ENCODE data around the gene PRKN. TPM values are rescaled to one million over a fixed set of nuclear protein-coding genes. Genes with fewer than 3 reads are reported as not detected.

The PRKN gene
- total and polyA plus RNA-seq, 8 donors = 0.82 to 7.2 (median 2.9) TPM

GRCh38 chr6:161635975-161636374 lies 1091.6 kb downstream of the PRKN start:
- DNase-seq = no peak
- 86 to 91% methylated on average over 6 of the region's 6 CpGs for WGBS, 2 donors

GRCh38 chr6:161634916-161635315 lies 1092.7 kb downstream of the PRKN start:
- ATAC-seq (no peak), FAIRE-seq (no peak), DNase-seq (no peak)
- no peaks in the 10 kb centered on the region for H3K36me3 ChIP-seq
- H3K4me1 ChIP-seq = no peaks in the 10 kb centered on the region
- no peaks in the 10 kb centered on the region for H3K9me3 ChIP-seq
- no peak for TF ChIP-seq CTCF (IDR thresholded peaks at IDR 0.05)
- H3K27ac ChIP-seq = no peak overlapping the region
- H3K27me3 ChIP-seq = no peaks in the 10 kb centered on the region
- WGBS, 2 donors = 82 to 87% methylated on average over 8 of the region's 8 CpGs
- no peak overlapping the region for H3K4me3 ChIP-seq
- intact Hi-C loops (cut with DNase I) = no loop called here

More at GRCh38 chr6:161635975-161636374, 1091.6 kb downstream of the PRKN start:
- no peak overlapping the region for H3K27ac ChIP-seq
- no peak for ATAC-seq
- no peak for FAIRE-seq
- TF ChIP-seq CTCF (IDR thresholded peaks at IDR 0.05) = no peak
- intact Hi-C loops (cut with DNase I) = no loop called here
- H3K27me3 ChIP-seq = no peaks in the 10 kb centered on the region
- H3K9me3 ChIP-seq = no peaks in the 10 kb centered on the region
- no peak overlapping the region for H3K4me3 ChIP-seq
- no peaks in the 10 kb centered on the region for H3K4me1 ChIP-seq
- H3K36me3 ChIP-seq = no peaks in the 10 kb centered on the region

GRCh38 chr6:161631676-161632194 lies 1095.8 kb downstream of the PRKN start:
- 49 to 61% methylated on average over 2 of the region's 2 CpGs for WGBS, 2 donors

GRCh38 chr6:161630674-161631073 lies 1096.9 kb downstream of the PRKN start:
- TF ChIP-seq CTCF (IDR thresholded peaks at IDR 0.05) = no peak
- H3K27me3 ChIP-seq = no peaks in the 10 kb centered on the region
- no peak overlapping the region for H3K27ac ChIP-seq
- no peak for FAIRE-seq
- H3K4me3 ChIP-seq = no peak overlapping the region
- DNase-seq = no peak
- H3K4me1 ChIP-seq = no peaks in the 10 kb centered on the region
- WGBS, 2 donors = 66 to 68% methylated on average over 6 of the region's 6 CpGs
- no peaks in the 10 kb centered on the region for H3K9me3 ChIP-seq
- H3K36me3 ChIP-seq = no peaks in the 10 kb centered on the region
- intact Hi-C loops (cut with DNase I) = no loop called here
- ATAC-seq = no peak

More at GRCh38 chr6:161631676-161632194, 1095.8 kb downstream of the PRKN start:
- no peak overlapping the region for H3K27ac ChIP-seq
- no peak overlapping the region for H3K4me3 ChIP-seq
- no peak for FAIRE-seq
- H3K27me3 ChIP-seq = no peaks in the 10 kb centered on the region
- no peak for TF ChIP-seq CTCF (IDR thresholded peaks at IDR 0.05)
- H3K4me1 ChIP-seq = no peaks in the 10 kb centered on the region
- DNase-seq = no peak
- no peaks in the 10 kb centered on the region for H3K36me3 ChIP-seq
- ATAC-seq = peak in 1 of 4 donors; percentile 22
- intact Hi-C loops (cut with DNase I) = no loop called here
- H3K9me3 ChIP-seq = no peaks in the 10 kb centered on the region

GRCh38 chr6:161626132-161626676 lies 1101.4 kb downstream of the PRKN start:
- H3K27ac ChIP-seq = no peak overlapping the region
- FAIRE-seq = no peak

More at GRCh38 chr6:161626132-161626676, 1101.4 kb downstream of the PRKN start:
- H3K36me3 ChIP-seq = no peaks in the 10 kb centered on the region
- no peak overlapping the region for H3K4me3 ChIP-seq
- TF ChIP-seq CTCF (IDR thresholded peaks at IDR 0.05) = no peak
- WGBS, 2 donors = 93% methylated on average over 13 of the region's 13 CpGs
- H3K4me1 ChIP-seq = no peaks in the 10 kb centered on the region
- intact Hi-C loops (cut with DNase I) = no loop called here
- H3K27me3 ChIP-seq = no peaks in the 10 kb centered on the region
- ATAC-seq (no peak), DNase-seq (no peak)
- H3K9me3 ChIP-seq = no peaks in the 10 kb centered on the region

All from pancreas (tissue), 10 donors.